Neural progenitor cell (in vitro differentiated cells): ENCODE results near the gene GALR3.

Source experiments
- EZH2 ChIP-seq: fragments of 200-600 bp; sonication (generic); IDR thresholded peaks from 2 replicates; pipeline ENCODE4 v1.6.1; 2017; ENCODE audit warnings: antibody characterized with exemption, mild to moderate bottlenecking, moderate library complexity
- TF ChIP-seq, protein P1 (sequence below): fragments of 200-600 bp; sonication (generic); IDR thresholded peaks from 2 replicates; pipeline ENCODE4 v1.5.1; 2017; ENCODE audit warnings: antibody characterized with exemption, mild to moderate bottlenecking

DNA sequence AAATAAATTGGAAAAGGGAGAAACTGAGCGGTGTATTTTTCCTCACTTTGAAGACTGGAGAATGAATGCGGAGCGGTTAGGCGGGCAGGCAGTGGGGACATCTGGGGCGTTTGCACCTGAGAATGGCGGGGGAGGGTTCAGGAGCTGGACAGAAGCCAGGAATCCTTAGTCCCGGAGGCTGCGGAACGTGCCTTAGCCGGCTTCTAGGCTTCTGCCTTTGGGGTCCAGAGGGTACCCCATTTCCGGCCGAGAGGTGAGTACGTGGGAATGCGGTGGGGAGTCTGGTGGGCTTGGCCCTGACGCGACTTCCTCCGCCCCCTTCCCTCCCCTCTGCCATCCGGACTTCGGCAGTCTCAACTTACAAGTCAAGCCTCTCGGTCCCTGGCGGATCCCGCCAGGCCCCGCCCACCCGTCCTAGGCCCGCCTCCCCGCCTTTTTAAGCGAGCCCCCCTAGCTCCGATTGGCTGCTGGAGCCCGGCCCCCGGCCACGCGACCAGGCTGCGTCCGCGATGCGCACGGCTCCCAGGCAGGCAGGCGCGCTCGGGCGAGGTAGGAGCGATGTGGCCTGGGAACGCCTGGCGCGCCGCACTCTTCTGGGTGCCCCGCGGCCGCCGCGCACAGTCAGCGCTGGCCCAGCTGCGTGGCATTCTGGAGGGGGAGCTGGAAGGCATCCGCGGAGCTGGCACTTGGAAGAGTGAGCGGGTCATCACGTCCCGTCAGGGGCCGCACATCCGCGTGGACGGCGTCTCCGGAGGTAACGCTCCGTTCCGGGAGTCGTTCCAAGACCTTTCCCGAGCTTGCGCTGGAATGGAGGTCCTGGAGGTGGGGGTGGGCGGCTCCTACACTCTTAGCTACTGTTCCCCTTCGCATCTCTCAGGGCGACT lies 15.5 kb upstream of the GALR3 start, which contains the start of gene GCAT:
- TF ChIP-seq, protein P1, sequence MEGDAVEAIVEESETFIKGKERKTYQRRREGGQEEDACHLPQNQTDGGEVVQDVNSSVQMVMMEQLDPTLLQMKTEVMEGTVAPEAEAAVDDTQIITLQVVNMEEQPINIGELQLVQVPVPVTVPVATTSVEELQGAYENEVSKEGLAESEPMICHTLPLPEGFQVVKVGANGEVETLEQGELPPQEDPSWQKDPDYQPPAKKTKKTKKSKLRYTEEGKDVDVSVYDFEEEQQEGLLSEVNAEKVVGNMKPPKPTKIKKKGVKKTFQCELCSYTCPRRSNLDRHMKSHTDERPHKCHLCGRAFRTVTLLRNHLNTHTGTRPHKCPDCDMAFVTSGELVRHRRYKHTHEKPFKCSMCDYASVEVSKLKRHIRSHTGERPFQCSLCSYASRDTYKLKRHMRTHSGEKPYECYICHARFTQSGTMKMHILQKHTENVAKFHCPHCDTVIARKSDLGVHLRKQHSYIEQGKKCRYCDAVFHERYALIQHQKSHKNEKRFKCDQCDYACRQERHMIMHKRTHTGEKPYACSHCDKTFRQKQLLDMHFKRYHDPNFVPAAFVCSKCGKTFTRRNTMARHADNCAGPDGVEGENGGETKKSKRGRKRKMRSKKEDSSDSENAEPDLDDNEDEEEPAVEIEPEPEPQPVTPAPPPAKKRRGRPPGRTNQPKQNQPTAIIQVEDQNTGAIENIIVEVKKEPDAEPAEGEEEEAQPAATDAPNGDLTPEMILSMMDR = no peak
- TF ChIP-seq EZH2 = peak; percentile 35
